Measurements from ENCODE around the gene RHBDL3. TPM values are rescaled to one million over a fixed set of nuclear protein-coding genes. Genes with fewer than 3 reads are reported as not detected.

Gene RHBDL3
- total and polyA plus RNA-seq, 4 donors = 0.02 to 0.17 (median 0.05) TPM; not detected in 1

- TF ChIP-seq JUND (IDR thresholded peaks at IDR 0.05) (no peak), ZBTB33 (IDR thresholded peaks at IDR 0.05) (no peak), EGR1 (IDR thresholded peaks at IDR 0.05; ENCODE audit: low read depth in 2 of 2) (no peak), HNF4A (conservative IDR thresholded peaks at IDR 0.05) (no peak), HNF4G (IDR thresholded peaks at IDR 0.05) (no peak), YY1 (IDR thresholded peaks at IDR 0.05) (no peak)
Measured at GRCh38 chr17:32361270-32361669, 95.6 kb downstream of the RHBDL3 start (continued).

GRCh38 chr17:32370426-32370825 lies 104.8 kb downstream of the RHBDL3 start:
- Histone ChIP-seq H3K4me1 (ENCODE audit: control insufficient read depth in 4 of 4, insufficient read depth in 4 of 4, low read length in 3 of 4) (no peaks in the 10 kb centered on the region), H3K9me3 (ENCODE audit: control insufficient read depth in 4 of 4, low read length in 3 of 4) (no peaks in the 10 kb centered on the region), H3K4me3 (ENCODE audit: low read depth in 1 of 3, low read length in 3 of 3) (no peak overlapping the region), H3K36me3 (ENCODE audit: control insufficient read depth in 4 of 4, insufficient read depth in 3 of 4, low read depth in 1 of 4, low read length in 3 of 4) (peaks cover 17 to 88% (median 74%) of the 10 kb centered on the region in 4 donors), H3K27ac (ENCODE audit: low read depth in 1 of 2, low read length in 2 of 2) (no peak overlapping the region), H3K9ac (ENCODE audit: low read depth in 1 of 2, low read length in 2 of 2) (no peak overlapping the region), H3K27me3 (ENCODE audit: control insufficient read depth in 4 of 4, insufficient read depth in 4 of 4, low read length in 3 of 4) (no peaks in the 10 kb centered on the region)
- DNase-seq (ENCODE audit: low spot score) = no peak
- WGBS = 79% methylated on average over 1 of the region's 1 CpG
- TF ChIP-seq HNF4G (IDR thresholded peaks at IDR 0.05) (no peak), EGR1 (IDR thresholded peaks at IDR 0.05; ENCODE audit: low read depth in 2 of 2) (no peak), CTCF (IDR thresholded peaks at IDR 0.05; ENCODE audit: low read depth, low read length, missing input control) (no peak), RXRA (IDR thresholded peaks at IDR 0.05) (no peak), TAF1 (conservative IDR thresholded peaks at IDR 0.05) (no peak), GABPA (IDR thresholded peaks at IDR 0.05 in 1 of 2, conservative IDR thresholded peaks at IDR 0.05 in 1 of 2) (no peak), JUND (IDR thresholded peaks at IDR 0.05) (no peak), HNF4A (conservative IDR thresholded peaks at IDR 0.05) (no peak), SP1 (IDR thresholded peaks at IDR 0.05) (no peak), MAX (IDR thresholded peaks at IDR 0.05) (no peak), RAD21 (IDR thresholded peaks at IDR 0.05) (no peak), YY1 (IDR thresholded peaks at IDR 0.05) (no peak), ATF3 (IDR thresholded peaks at IDR 0.05) (no peak), REST (IDR thresholded peaks at IDR 0.05) (no peak), FOXA2 (IDR thresholded peaks at IDR 0.05) (no peak)

Small RNA genes within 50 kb of the gene (small RNA-seq; reads per million reads assigned to genes)
- not detected for gene UBL5P2

Other genes starting within 250 kb of the RHBDL3 start
- gene RHOT1, start 123.3 kb upstream of the RHBDL3 start, total RNA-seq = 10 to 100 TPM; 20.2 to 43.4 TPM
- gene RHOT1, start 123.3 kb upstream of the RHBDL3 start, polyA plus RNA-seq = 10 to 100 TPM in 1 of 2 donors, 1 to 10 TPM in 1; 8.1 to 14.0 TPM
- 10 to 100 TPM in 1 of 2 donors, 1 to 10 TPM in 1; 8.5 to 10.1 TPM for gene C17orf75, start 76.3 kb downstream of the RHBDL3 start, total RNA-seq
- 1 to 10 TPM; 4.7 to 6.7 TPM for gene C17orf75, start 76.3 kb downstream of the RHBDL3 start, polyA plus RNA-seq
- gene ZNF207, start 84.3 kb downstream of the RHBDL3 start, total RNA-seq = 100 to 1,000 TPM in 1 of 2 donors, 10 to 100 TPM in 1; 74.0 to 142 TPM
- 10 to 100 TPM; 38.3 to 39.6 TPM for gene ZNF207, start 84.3 kb downstream of the RHBDL3 start, polyA plus RNA-seq
- 10 to 100 TPM; 53.4 to 83.0 TPM for gene PSMD11, start 178.7 kb downstream of the RHBDL3 start, total RNA-seq
- gene PSMD11, start 178.7 kb downstream of the RHBDL3 start, polyA plus RNA-seq = 10 to 100 TPM; 42.1 to 97.4 TPM
- gene CDK5R1, start 221.2 kb downstream of the RHBDL3 start, total RNA-seq = under 1 TPM; 0.84 to 0.93 TPM
- under 1 TPM; 0.08 to 0.44 TPM for gene CDK5R1, start 221.2 kb downstream of the RHBDL3 start, polyA plus RNA-seq